SK-N-SH treated with all-trans-retinoic acid at 6 μM for 48 hours (cell line): ENCODE data around the gene HDAC11.

ENCODE experiments used
- ESRRG ChIP-seq: fragments of 250-450 bp; sonication (Bioruptor Pico); IDR thresholded peaks from 2 replicates; pipeline ENCODE4 v1.6.1; 2021; ENCODE audit warnings: mild to moderate bottlenecking
- RARB ChIP-seq: fragments of 250-450 bp; sonication (Bioruptor Pico); IDR thresholded peaks from 2 replicates; pipeline ENCODE4 v1.8.0; 2021; ENCODE audit warnings: mild to moderate bottlenecking, moderate library complexity
- ZC3H10 ChIP-seq: fragments of 250-450 bp; sonication (Bioruptor Pico); IDR thresholded peaks from 2 replicates; pipeline ENCODE4 v1.5.1; 2021; ENCODE audit warnings: mild to moderate bottlenecking, moderate library complexity
- ZFP3 ChIP-seq: fragments of 250-450 bp; sonication (Bioruptor Pico); IDR thresholded peaks from 2 replicates; pipeline ENCODE4 v1.5.0; 2020; ENCODE audit warnings: mild to moderate bottlenecking, moderate library complexity
- ZNF565 ChIP-seq: fragments of 450-650 bp; formaldehyde crosslinking; conservative IDR thresholded peaks from 2 replicates; pipeline ENCODE4 v1.5.0; 2020; ENCODE audit warnings: low read depth, mild to moderate bottlenecking, moderate library complexity
- ZNF70 ChIP-seq: fragments of 450-650 bp; formaldehyde crosslinking; IDR thresholded peaks from 2 replicates; pipeline ENCODE4 v1.5.0; 2020; ENCODE audit warnings: mild to moderate bottlenecking, moderate library complexity
- TF ChIP-seq, protein P1 (sequence below): fragments of 250-450 bp; sonication (Bioruptor Pico); IDR thresholded peaks from 2 replicates; pipeline ENCODE4 v1.5.1; 2021; ENCODE audit warnings: mild to moderate bottlenecking, moderate library complexity
- TF ChIP-seq, protein P2 (sequence below): fragments of 250-450 bp; sonication (Bioruptor Pico); IDR thresholded peaks from 2 replicates; pipeline ENCODE4 v1.5.1; 2020; ENCODE audit warnings: low read depth, mild to moderate bottlenecking, moderate library complexity

- TF ChIP-seq RARB (CRISPR knock-in tag) (no peak), ZNF565 (CRISPR knock-in tag) (no peak), ZC3H10 (CRISPR knock-in tag) (no peak), ZNF70 (CRISPR knock-in tag) (no peak), ESRRG (no peak), ZFP3 (CRISPR knock-in tag) (no peak)
- TF ChIP-seq, protein P1, sequence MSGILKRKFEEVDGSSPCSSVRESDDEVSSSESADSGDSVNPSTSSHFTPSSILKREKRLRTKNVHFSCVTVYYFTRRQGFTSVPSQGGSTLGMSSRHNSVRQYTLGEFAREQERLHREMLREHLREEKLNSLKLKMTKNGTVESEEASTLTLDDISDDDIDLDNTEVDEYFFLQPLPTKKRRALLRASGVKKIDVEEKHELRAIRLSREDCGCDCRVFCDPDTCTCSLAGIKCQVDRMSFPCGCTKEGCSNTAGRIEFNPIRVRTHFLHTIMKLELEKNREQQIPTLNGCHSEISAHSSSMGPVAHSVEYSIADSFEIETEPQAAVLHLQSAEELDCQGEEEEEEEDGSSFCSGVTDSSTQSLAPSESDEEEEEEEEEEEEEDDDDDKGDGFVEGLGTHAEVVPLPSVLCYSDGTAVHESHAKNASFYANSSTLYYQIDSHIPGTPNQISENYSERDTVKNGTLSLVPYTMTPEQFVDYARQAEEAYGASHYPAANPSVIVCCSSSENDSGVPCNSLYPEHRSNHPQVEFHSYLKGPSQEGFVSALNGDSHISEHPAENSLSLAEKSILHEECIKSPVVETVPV (CRISPR knock-in tag) = no peak
- TF ChIP-seq, protein P2, sequence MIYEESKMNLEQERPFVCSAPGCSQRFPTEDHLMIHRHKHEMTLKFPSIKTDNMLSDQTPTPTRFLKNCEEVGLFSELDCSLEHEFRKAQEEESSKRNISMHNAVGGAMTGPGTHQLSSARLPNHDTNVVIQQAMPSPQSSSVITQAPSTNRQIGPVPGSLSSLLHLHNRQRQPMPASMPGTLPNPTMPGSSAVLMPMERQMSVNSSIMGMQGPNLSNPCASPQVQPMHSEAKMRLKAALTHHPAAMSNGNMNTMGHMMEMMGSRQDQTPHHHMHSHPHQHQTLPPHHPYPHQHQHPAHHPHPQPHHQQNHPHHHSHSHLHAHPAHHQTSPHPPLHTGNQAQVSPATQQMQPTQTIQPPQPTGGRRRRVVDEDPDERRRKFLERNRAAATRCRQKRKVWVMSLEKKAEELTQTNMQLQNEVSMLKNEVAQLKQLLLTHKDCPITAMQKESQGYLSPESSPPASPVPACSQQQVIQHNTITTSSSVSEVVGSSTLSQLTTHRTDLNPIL (CRISPR knock-in tag) = no peak
These were observed 42.1 kb downstream of the HDAC11 start for GRCh38 chr3:13522236-13522635.
